Hepatic stellate cell (primary cell): ENCODE results near the gene ZFYVE9.
"Not testable (repeated sequence)": the region's sequence is repeated elsewhere in the genome, so short reads cannot be mapped to it uniquely, and the experiment has no call there.

Source experiments
- DNase-seq: peaks from one replicate; pipeline ENCODE4 v3.0.0; 2011; ENCODE audit warnings: low spot score

The ZFYVE9 gene

DNA sequence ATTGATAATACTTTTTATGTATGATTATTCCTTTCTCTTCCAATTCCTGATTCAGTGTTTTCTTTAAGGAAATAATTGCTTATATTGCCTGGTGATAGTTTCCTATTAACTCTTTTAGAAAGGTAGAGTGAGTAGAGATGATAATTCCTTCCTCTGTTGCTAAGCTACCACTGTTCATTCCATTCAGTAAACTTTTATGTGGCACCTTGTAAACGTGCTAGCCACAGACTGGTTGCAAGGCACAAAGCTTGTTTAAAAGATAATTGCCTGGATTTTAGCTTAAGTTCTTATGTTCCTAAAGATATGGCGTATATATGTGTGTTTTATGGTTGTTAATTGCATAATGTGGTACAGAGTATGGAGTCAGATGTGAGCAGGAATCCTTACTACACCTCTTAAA lies 3.2 kb downstream of the ZFYVE9 start:
- DNase-seq: no peak

DNA sequence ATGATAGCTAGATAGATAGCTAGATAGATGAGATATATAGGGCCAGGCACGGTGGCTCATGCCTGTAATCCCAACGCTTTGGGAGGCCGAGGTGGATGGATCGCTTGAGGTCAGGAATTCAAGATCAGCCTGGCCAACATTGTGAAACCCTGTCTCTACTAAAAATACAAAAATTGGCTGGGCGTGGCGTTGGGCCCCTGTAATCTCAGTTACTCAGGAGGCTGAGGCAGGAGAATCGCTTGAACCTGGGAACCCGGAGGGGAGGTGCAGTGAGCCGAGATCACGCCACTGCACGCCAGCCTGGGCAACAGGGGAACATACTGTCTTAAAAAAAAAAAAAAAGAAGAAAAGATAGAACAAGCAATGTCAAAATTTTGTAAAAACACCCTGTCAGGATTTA lies 8.6 kb downstream of the ZFYVE9 start:
- not testable (repeated sequence) for DNase-seq

DNA sequence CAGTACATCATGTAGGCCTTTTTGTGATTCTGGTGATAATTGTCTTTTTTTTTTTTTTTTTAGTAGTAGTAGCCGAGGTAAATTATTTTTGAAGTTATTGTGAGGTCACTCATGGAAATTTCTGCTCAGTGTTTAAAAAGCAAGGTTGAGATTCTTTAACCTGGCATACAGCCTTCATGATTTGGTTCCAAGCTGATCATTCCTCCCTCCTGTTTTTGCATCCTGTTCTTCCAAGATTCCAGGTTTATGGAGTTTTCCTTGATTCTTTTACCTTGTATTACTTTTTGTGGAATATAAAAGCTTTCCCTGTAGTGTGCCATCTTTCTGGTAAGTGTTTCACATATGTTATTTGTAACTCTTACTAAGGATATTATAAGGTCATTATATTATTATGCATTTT lies 9.1 kb downstream of the ZFYVE9 start:
- no peak for DNase-seq

DNA sequence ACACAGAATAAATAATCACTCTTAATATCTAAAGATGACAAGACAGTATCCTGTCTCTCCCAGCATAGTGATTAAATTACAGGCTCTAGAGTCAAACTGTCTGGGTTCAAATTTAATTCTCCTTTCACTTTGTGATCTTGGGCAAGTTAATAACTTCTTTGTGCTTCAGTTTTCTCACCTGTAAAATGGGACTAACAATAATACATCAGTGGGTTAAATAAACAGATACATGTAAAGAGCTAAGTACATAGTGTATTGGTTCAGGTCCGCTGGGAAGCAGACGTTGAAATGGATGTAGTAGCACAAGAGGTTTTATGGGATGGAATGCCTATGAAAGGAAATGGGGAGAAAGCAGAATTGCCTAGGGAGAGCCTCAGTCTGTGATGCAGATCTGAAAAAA lies 10.7 kb downstream of the ZFYVE9 start:
- DNase-seq: no peak

DNA sequence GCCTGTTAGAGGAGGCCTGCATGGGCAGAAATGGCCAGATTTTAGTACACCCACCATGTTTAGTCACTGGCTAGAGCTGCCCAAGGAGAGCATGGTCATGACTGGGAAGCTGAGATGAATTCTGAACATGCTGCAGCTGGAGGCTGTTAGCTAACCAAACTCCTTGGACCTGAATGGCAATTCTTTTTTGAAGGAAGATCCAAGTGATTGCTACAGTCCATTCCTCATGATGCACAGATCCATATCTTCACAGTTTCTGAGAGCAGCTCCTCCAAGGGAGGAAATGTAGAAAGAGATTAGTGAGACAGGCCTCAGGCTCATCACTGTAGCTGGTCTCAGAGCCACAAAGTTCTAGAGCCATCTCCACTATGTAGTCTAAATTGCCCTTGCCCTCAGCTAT lies 11.1 kb downstream of the ZFYVE9 start:
- DNase-seq: no peak

DNA sequence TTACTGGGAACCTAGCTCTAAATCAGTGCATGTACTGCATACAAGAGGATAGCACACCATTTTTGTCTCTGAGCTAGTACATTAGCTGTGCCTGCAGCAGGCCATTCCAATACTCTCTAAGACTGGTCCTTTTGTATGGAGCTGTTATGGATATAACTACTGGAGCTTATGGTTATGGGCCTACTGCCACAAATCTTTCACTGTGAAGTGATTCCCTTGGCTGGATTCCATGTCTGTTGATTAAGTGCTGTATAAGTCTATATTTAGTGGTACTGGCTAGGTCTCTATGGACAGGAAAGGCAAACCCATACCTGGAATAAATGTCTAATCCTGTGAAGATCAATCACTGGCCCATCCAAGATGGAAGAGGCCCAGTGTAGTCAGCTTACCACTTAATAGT lies 12.0 kb downstream of the ZFYVE9 start:
- no peak for DNase-seq

DNA sequence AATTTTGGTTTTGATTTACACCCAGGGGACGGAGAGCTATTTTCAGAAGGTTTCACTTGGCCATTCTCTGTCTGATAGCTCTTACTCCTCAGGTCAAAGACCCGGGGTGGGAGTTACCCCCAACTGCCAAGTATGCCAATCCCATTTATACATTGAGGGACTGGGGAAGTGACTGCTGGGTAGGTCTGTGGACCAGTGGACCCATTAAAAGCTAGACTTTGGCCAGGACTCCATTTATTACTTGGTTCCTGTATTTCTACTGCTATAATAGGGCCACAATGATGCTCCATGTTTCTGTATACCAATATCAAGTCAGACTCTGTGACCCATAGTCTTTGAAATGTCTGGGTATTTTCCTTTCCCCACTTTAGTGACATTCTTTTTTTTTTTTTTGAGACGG lies 14.6 kb downstream of the ZFYVE9 start:
- no peak for DNase-seq

DNA sequence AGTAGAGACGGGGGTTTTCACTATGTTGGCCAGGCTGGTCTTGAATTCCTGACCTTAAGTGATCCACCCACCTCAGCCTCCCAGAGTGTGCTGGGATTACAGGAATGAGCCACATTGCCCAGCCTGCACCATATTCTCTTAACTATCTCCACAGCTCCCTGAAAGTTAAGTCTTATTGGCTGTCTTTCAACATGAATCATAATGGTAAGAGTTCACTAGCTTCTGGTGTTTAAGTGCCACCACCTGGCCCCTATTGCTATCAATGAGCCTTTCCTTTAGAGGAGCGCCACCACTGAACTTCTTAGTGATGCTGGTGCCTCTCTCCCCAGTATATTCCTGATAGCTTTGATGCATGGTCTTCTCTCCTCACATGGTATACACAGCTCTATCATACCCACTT lies 15.7 kb downstream of the ZFYVE9 start:
- DNase-seq: no peak

DNA sequence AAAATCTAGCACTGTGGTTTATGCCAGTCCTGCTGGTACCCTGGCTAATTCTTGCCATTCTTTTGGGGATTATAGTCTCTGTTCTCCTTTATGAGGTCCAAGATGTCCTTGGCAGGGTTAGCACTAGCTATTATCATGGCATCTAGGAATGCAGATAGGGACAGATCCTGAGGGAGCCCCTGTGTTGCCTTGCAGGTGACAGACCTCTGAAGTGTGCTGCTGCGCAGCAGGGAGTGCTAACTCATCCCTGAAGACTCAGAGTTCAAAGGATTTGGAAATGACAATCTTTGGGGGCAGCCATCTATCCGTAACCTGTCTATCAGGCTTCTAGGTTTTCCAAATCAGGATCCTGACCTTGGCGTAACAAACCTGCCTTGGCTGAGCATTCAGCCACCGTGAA lies 16.3 kb downstream of the ZFYVE9 start:
- DNase-seq: no peak

DNA sequence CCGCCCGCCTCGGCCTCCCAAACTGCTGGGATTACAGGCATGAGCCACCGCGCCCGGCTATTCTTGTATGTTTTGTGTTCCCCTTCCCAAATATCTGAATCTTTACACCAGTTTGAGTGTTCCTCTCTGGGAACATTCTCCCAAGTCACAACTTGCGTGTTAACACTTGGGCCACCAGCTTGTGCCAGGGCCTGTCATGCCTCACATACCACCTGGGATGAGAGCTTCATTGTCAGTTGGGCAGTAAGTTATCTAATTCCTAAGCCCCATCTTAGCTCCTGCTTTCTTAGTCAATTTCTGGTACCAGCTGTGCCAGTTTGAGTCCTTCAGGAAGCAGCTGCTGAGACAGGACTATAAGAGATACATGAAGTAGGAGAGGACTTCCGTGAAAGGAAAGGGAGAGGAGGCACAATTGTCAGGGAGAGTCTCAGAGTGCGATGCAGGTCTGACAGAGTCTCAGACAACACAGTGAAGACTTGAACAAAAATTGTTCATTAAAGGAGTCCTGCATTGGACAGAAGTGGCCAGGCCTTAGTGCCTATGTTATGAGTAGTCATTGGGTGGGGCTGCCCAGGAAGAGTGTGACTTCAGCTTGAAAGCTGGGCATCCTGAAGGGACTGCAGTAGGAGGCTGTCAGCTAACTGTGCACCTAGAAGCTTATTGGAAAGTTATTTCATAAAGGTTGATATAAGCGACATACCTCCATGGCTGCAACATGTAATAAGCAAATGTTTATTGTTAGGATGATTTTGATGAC lies 17.3 kb downstream of the ZFYVE9 start:
- peak; percentile 54 for DNase-seq

DNA sequence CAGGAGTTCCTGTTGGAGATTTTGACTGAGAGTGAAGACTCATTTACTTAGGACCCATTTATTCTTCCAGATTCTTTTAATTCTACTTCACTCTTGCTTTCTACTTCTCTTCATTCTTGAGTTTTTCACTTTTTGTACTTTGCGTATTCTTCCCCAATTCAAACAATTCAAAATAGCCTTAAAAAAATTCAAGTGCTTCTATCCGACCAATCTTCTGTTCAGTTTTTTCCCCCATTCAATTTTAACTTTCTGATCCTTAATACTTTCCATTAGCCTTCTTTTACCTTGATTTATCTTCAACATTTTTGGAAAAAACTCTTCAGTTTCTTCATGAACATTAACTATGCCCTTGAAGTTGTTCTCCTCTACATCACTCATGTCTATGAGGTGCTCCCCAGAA lies 21.1 kb downstream of the ZFYVE9 start:
- no peak for DNase-seq

DNA sequence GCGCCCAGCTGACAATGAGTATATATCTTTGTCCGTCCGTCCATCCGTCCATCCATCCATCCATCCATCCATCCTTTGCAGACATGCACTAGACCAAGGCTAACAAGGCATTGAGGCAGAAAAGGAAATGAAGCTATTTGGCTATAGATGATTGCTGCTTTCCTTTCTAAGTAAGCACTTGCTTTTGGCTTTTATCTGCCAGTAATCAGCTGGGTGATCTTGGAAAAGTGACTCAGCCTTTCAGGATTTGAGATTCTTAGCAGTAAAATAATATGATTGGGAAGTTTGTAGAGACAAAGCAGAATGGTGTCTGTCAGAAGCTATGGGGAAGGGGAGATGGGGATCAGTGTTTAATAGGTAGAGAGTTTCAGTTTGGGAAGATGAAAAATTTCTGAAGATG lies 22.7 kb downstream of the ZFYVE9 start:
- DNase-seq: no peak

DNA sequence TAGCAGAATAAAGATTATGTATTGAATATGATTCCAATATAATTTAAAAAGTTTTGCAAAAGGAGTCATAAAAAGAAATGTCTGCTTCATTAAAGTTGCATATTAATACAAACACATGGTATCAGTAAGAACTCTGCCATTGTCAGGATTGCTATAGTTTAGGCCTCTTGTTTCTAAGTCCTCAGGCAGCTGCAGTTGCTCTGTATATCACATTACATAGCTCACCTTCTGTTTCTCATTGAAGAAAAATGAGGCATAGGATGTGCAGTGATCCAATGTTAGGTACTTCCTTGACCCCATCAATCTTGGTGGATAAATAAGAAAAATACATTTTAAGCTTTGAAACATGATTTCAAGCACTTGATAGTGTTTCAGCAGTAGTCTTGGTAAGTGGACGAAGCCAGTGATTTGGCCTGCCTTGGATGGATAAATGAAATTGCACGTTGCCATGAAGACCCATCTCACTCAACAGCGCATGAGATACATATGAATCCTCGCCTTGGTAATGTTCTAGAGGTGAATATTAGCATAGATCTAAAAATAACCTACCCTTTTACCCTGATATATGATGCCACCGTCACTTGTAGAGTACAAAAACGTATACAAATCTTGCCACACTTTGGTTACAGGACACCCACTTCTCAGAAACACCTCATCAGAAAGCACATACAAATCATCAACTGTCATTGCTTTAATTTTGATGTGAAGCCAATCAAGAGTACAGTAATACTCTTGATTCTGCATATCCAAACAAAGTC lies 25.3 kb downstream of the ZFYVE9 start:
- no peak for DNase-seq

DNA sequence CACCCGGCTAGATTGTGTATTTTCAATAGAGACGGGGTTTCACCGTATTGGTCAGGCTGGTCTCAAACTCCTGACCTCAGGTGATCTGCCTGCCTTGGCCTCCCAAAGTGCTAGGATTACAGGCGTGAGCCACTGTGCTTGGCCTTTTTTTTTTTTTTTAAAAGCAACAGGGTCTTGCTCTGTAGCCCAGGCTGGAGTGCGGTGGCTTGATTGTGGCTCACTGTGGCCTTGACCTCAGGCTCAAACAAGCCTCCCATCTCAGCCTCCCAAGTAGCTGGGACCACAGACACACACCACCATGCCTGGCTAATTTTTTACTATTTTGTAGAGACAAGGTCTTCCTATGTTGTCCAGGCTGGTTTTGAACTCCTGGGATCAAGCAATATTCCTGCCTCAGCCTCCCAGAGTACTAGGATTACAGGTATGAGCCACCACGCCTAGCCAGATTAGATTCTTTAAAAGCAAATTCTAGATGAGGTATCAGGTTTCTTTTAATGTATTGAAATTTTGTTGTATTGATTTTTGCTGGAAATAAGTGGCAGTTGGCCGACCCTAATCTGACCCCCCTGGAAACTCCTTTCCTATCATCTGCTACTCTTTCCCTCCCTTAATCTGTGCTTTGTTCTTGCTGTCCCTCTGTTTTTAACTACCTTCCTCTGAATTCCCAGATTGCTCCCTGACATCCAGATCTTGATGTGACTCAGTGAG lies 26.6 kb downstream of the ZFYVE9 start:
- no peak for DNase-seq

DNA sequence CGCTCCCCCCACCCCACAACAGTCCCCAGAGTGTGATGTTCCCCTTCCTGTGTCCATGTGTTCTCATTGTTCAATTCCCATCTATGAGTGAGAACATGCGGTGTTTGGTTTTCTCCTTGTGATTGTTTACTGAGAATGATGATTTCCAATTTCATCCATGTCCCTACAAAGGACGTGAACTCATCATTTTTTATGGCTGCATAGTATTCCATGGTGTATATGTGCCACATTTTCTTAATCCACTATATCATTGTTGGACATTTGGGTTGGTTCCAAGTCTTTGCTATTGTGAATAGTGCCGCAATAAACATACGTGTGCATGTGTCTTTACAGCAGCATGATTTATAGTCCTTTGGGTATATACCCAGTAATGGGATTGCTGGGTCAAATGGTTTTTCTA lies 29.3 kb downstream of the ZFYVE9 start:
- DNase-seq: not testable (repeated sequence)

DNA sequence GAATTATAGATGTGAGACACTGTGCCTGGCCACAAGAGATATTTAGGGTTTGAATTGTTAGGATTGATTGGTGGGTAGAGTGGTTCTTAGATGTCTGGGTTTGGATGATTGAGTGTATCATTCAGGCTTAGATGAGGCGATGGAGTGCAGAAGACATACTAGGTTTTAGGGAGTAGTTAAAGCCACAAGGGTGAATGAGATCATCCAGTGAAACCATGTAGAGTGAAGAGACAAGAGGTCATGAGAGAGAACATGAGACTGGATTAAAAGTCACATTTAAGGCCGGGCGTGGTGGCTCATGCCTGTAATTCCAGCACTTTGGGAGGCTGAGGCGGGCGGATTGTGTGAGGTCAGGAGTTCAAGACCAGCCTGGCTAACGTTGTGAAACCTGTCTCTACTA lies 37.2 kb downstream of the ZFYVE9 start:
- DNase-seq: no peak

DNA sequence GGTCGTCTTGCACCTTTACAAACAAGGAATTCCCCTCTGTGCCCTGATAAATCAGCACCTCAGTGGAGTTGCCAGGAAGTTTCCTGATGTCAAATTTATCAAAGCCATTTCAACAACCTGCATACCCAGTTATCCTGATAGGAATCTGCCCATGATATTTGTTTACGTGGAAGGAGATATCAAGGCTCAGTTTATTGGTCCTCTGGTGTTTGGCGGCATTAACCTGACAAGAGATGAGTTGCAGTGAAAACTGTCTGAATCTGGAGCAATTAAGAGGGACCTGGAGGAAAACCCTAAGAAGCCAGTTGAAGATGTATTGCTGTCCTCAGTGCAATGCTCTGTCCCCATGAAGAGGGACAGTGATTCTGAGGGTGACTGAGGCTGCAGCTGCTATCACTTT lies 38.3 kb downstream of the ZFYVE9 start:
- DNase-seq: no peak

DNA sequence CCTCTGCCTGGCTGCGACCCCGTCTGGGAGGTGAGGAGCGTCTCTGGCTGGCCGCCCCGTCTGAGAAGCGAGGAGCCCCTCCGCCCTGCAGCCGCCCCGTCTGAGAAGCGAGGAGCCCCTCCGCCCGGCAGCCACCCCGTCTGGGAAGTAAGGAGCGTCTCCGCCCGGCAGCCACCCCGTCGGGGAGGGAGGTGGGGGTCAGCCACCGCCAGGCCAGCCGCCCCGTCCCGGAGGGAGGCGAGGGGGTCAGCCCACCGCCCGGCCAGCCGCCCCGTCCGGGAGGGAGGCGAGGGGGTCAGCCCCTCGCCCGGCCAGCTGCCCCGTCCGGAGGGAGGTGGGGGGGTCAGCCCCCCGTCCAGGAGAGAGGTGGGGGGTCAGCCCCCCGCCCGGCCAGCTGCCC lies 39.9 kb downstream of the ZFYVE9 start:
- DNase-seq: not testable (repeated sequence)

DNA sequence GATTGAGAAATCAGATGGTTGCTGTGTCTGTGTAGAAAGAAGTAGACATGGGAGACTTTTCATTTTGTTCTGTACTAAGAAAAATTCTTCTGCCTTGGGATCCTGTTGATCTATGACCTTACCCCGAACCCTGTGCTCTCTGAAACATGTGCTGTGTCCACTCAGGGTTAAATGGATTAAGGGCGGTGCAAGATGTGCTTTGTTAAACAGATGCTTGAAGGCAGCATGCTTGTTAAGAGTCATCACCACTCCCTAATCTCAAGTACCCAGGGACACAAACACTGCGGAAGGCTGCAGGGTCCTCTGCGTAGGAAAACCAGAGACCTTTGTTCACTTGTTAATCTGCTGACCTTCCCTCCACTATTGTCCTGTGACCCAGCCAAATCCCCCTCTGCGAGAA lies 40.4 kb downstream of the ZFYVE9 start:
- not testable (repeated sequence) for DNase-seq

DNA sequence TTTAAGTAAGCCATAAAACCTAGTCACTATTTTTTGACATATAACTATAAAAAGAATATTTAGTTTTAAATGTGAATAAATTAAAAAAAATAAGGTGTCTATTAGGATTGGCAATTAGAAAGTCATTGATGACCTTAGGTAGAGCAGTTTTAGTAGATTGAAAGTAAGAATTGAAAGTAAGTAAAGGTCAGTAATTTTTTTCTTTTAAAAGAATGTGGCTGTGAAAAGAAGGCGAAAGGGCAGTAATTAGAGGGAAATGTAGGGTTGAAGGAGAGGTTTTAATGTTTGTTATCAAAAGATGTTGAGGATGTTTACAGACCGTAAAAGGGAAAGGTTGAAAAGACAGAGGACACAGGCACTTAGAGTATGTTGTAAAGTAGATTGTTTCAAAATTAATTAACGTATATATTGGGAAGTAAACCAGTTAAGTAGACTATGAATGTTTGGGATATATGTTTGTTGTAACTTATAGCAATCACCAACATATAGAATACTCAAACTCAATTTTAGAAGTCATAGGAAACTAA lies 41.0 kb downstream of the ZFYVE9 start:
- DNase-seq: no peak

DNA sequence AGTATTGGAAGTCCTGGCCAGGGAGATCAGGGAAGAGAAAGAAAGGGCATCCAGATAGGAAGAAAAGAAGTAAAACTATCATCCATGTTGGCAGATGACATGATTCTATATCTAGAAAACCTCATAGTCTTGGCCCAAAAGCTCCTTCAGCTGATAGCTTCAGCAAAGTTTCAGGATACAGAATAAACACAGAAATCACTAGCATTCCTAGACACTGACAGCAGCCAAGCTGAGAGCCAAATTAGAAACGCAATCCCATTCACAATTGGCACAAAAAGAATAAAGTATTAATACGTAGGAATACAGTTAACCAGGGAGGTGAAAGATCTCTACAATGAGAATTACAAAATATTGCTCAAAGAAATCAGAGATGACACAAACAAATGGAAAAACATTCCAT lies 44.6 kb downstream of the ZFYVE9 start:
- no peak for DNase-seq

DNA sequence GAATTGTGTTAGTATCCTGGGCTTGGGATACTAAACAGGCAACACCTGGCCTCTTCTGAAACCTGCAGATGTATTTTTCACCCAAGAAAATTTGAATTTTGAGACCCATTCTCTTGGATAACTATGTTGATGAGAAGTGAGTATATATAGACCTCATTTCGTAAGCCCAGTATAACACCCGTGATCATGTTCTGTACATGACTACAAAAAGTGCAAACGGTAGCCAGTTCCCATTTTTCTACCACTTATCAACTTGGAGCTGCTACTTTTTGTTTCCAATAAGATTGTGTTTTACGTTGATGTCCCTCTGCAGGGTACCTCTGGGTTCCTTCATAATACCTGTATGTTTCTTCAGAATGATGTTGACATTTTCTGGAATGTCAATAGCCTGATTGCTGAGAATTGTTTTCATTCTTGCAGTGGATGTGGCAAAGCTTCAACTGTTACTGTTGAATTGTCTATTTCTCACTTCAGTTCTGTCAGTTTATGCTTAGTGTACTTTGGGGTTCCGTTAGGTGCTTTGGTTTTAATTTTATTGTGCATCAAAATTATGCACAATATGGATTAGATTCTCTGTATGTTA lies 48.1 kb downstream of the ZFYVE9 start:
- no peak for DNase-seq
